HCT116 (cell line): ENCODE data around the gene TDRD10.

Experiments used
- EZH2 ChIP-seq: fragments of 200-600 bp; sonication (generic); IDR thresholded peaks from 2 replicates; pipeline ENCODE4 v1.6.1; 2017; ENCODE audit warnings: antibody characterized with exemption, mixed run types
- POLR2A ChIP-seq: IDR thresholded peaks from 2 replicates; pipeline ENCODE4 v1.7.0; 2011; ENCODE audit warnings: borderline replicate concordance; ENCODE audit not compliant: insufficient read depth, insufficient read length; ENCODE audit errors: extremely low read depth
- POLR2AphosphoS5 ChIP-seq: IDR thresholded peaks from 2 replicates; pipeline ENCODE4 v1.6.1; 2011; ENCODE audit warnings: mild to moderate bottlenecking, low read depth, low read length, moderate library complexity
- TF ChIP-seq, protein P1 (sequence below), 3 experiments: fragments of 200-600 bp in 1 of 3; sonication (generic) in 1 of 3; IDR thresholded peaks in 2 of 3; conservative IDR thresholded peaks in 1 of 3; 2 replicates each; pipeline ENCODE4 v1.5.1; 2012 to 2017; ENCODE audit warnings: low read depth in 2 of 3, low read length in 2 of 3, antibody characterized with exemption in 1 of 3, borderline replicate concordance in 1 of 3, control low read depth in 1 of 3, mild to moderate bottlenecking in 1 of 3, mixed read lengths in 1 of 3, mixed run types in 1 of 3, moderate library complexity in 1 of 3; ENCODE audit not compliant: insufficient read depth in 1 of 3
- TF ChIP-seq, protein P2 (sequence below): IDR thresholded peaks from 2 replicates; pipeline ENCODE4 v1.6.1; 2012; ENCODE audit warnings: low read depth
- TF ChIP-seq, protein P3 (sequence below): IDR thresholded peaks from 2 replicates; pipeline ENCODE4 v1.6.1; 2012

DNA sequence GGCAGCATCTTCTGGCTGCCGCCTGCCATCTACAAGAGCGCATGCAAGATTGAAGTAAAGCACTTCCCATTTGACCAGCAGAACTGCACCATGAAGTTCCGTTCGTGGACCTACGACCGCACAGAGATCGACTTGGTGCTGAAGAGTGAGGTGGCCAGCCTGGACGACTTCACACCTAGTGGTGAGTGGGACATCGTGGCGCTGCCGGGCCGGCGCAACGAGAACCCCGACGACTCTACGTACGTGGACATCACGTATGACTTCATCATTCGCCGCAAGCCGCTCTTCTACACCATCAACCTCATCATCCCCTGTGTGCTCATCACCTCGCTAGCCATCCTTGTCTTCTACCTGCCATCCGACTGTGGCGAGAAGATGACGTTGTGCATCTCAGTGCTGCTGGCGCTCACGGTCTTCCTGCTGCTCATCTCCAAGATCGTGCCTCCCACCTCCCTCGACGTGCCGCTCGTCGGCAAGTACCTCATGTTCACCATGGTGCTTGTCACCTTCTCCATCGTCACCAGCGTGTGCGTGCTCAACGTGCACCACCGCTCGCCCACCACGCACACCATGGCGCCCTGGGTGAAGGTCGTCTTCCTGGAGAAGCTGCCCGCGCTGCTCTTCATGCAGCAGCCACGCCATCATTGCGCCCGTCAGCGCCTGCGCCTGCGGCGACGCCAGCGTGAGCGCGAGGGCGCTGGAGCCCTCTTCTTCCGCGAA lies 69.4 kb downstream of the TDRD10 start:
- TF ChIP-seq, protein P1, sequence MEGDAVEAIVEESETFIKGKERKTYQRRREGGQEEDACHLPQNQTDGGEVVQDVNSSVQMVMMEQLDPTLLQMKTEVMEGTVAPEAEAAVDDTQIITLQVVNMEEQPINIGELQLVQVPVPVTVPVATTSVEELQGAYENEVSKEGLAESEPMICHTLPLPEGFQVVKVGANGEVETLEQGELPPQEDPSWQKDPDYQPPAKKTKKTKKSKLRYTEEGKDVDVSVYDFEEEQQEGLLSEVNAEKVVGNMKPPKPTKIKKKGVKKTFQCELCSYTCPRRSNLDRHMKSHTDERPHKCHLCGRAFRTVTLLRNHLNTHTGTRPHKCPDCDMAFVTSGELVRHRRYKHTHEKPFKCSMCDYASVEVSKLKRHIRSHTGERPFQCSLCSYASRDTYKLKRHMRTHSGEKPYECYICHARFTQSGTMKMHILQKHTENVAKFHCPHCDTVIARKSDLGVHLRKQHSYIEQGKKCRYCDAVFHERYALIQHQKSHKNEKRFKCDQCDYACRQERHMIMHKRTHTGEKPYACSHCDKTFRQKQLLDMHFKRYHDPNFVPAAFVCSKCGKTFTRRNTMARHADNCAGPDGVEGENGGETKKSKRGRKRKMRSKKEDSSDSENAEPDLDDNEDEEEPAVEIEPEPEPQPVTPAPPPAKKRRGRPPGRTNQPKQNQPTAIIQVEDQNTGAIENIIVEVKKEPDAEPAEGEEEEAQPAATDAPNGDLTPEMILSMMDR (IDR thresholded peaks at IDR 0.05 in 2 of 3, conservative IDR thresholded peaks at IDR 0.05 in 1 of 3; ENCODE audit: borderline replicate concordance in 1 of 3, insufficient read depth in 1 of 3, low read depth in 2 of 3, low read length in 2 of 3), result no peak
- TF ChIP-seq, protein P2, sequence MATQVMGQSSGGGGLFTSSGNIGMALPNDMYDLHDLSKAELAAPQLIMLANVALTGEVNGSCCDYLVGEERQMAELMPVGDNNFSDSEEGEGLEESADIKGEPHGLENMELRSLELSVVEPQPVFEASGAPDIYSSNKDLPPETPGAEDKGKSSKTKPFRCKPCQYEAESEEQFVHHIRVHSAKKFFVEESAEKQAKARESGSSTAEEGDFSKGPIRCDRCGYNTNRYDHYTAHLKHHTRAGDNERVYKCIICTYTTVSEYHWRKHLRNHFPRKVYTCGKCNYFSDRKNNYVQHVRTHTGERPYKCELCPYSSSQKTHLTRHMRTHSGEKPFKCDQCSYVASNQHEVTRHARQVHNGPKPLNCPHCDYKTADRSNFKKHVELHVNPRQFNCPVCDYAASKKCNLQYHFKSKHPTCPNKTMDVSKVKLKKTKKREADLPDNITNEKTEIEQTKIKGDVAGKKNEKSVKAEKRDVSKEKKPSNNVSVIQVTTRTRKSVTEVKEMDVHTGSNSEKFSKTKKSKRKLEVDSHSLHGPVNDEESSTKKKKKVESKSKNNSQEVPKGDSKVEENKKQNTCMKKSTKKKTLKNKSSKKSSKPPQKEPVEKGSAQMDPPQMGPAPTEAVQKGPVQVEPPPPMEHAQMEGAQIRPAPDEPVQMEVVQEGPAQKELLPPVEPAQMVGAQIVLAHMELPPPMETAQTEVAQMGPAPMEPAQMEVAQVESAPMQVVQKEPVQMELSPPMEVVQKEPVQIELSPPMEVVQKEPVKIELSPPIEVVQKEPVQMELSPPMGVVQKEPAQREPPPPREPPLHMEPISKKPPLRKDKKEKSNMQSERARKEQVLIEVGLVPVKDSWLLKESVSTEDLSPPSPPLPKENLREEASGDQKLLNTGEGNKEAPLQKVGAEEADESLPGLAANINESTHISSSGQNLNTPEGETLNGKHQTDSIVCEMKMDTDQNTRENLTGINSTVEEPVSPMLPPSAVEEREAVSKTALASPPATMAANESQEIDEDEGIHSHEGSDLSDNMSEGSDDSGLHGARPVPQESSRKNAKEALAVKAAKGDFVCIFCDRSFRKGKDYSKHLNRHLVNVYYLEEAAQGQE, result no peak
- TF ChIP-seq EZH2 (no peak), POLR2A (no peak), POLR2AphosphoS5 (no peak)
- TF ChIP-seq, protein P3, sequence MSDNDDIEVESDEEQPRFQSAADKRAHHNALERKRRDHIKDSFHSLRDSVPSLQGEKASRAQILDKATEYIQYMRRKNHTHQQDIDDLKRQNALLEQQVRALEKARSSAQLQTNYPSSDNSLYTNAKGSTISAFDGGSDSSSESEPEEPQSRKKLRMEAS, result no peak
